WTC11 (cell line): ENCODE data around the gene SPC24. TPM values are rescaled to one million over a fixed set of nuclear protein-coding genes. Genes with fewer than 3 reads are reported as not detected.

Experiments
- ATAC-seq: fragments of 200-7000 bp; cut with Tn5 transposase; 2 replicates; pipeline ENCODE4 v1.10.0; 2021; ENCODE audit warnings: mild to moderate bottlenecking, moderate library complexity
- CTCF ChIA-PET: fragments of 300-600 bp; sonication (Branson Sonifier 250); formaldehyde crosslinking; loops from one replicate; lab custom pipeline; 2021; ENCODE audit warnings: antibody characterized with exemption; lab: Charles Lee
- POLR2A ChIA-PET: fragments of 350-600 bp; sonication (Branson Sonifier 250); formaldehyde crosslinking; loops from one replicate; lab custom pipeline; 2021; ENCODE audit warnings: antibody characterized with exemption; lab: Charles Lee
- DNase-seq: peaks from one replicate; pipeline ENCODE4 v3.0.0; 2021; ENCODE audit warnings: low spot score
- H3K27ac Mint-ChIP-seq: 2 replicates; pipeline ENCODE4 v1.8.0; 2021; ENCODE audit warnings: mixed read lengths
- H3K27me3 Mint-ChIP-seq: 2 replicates; pipeline ENCODE4 v1.8.0; 2021; ENCODE audit warnings: low read depth, mild to moderate bottlenecking, moderate library complexity, mixed read lengths
- H3K36me3 Mint-ChIP-seq: 2 replicates; pipeline ENCODE4 v1.8.0; 2021; ENCODE audit warnings: mixed read lengths
- H3K4me1 Mint-ChIP-seq: 2 replicates; pipeline ENCODE4 v1.8.0; 2022; ENCODE audit warnings: mixed read lengths
- H3K4me3 Mint-ChIP-seq: 2 replicates; pipeline ENCODE4 v1.8.0; 2021; ENCODE audit warnings: mild to moderate bottlenecking, moderate library complexity, mixed read lengths
- H3K9me3 Mint-ChIP-seq: 2 replicates; pipeline ENCODE4 v1.8.0; 2021; ENCODE audit warnings: mixed read lengths
- E2F1 ChIP-seq: sonication (generic); formaldehyde crosslinking; IDR thresholded peaks from 2 replicates; pipeline ENCODE4 v1.8.0; 2022; ENCODE audit warnings: mild to moderate bottlenecking, missing genetic modification reagents
- IRF2 ChIP-seq: sonication (generic); formaldehyde crosslinking; IDR thresholded peaks from 2 replicates; pipeline ENCODE4 v1.8.0; 2022; ENCODE audit warnings: low read depth, missing genetic modification reagents, borderline replicate concordance
- JAZF1 ChIP-seq: fragments of 250-450 bp; sonication (Bioruptor Pico); IDR thresholded peaks from 2 replicates; pipeline ENCODE4 v1.9.0; 2021; ENCODE audit warnings: moderate library complexity, mild to moderate bottlenecking, inconsistent platforms
- MXD4 ChIP-seq: fragments of 250-450 bp; sonication (Bioruptor Pico); IDR thresholded peaks from 2 replicates; pipeline ENCODE4 v1.8.0; 2021; ENCODE audit warnings: mild to moderate bottlenecking, moderate library complexity, borderline replicate concordance
- MYBL2 ChIP-seq: sonication (generic); formaldehyde crosslinking; IDR thresholded peaks from 2 replicates; pipeline ENCODE4 v1.8.1; 2023; ENCODE audit warnings: mild to moderate bottlenecking, moderate library complexity, missing genetic modification reagents
- OVOL2 ChIP-seq: fragments of 250-450 bp; sonication (Bioruptor Pico); IDR thresholded peaks from 2 replicates; pipeline ENCODE4 v1.9.0; 2021; ENCODE audit warnings: mild to moderate bottlenecking, borderline replicate concordance
- PRRX2 ChIP-seq: fragments of 250-450 bp; sonication (Bioruptor Pico); IDR thresholded peaks from 2 replicates; pipeline ENCODE4 v1.8.0; 2021; ENCODE audit warnings: mild to moderate bottlenecking
- RELA ChIP-seq: sonication (generic); formaldehyde crosslinking; IDR thresholded peaks from 2 replicates; pipeline ENCODE4 v1.8.1; 2022; ENCODE audit warnings: missing genetic modification reagents, mild to moderate bottlenecking, borderline replicate concordance
- RORB ChIP-seq: fragments of 250-450 bp; sonication (Bioruptor Pico); IDR thresholded peaks from 2 replicates; pipeline ENCODE4 v1.9.0; 2021; ENCODE audit warnings: mild to moderate bottlenecking
- SMAD3 ChIP-seq: sonication (generic); formaldehyde crosslinking; IDR thresholded peaks from 2 replicates; pipeline ENCODE4 v1.8.0; 2022; ENCODE audit warnings: missing genetic modification reagents, mild to moderate bottlenecking, borderline replicate concordance
- SP1 ChIP-seq: sonication (generic); formaldehyde crosslinking; conservative IDR thresholded peaks from 2 replicates; pipeline ENCODE4 v1.8.1; 2022; ENCODE audit warnings: missing genetic modification reagents
- STAT6 ChIP-seq: sonication (generic); formaldehyde crosslinking; conservative IDR thresholded peaks from 2 replicates; pipeline ENCODE4 v1.8.1; 2023; ENCODE audit warnings: mild to moderate bottlenecking, low read depth, missing genetic modification reagents, moderate library complexity
- TEAD1 ChIP-seq: sonication (generic); formaldehyde crosslinking; IDR thresholded peaks from 2 replicates; pipeline ENCODE4 v1.8.0; 2022; ENCODE audit warnings: mild to moderate bottlenecking, missing genetic modification reagents
- ZNF138 ChIP-seq: sonication (generic); formaldehyde crosslinking; conservative IDR thresholded peaks from 2 replicates; pipeline ENCODE4 v1.8.1; 2022; ENCODE audit warnings: mild to moderate bottlenecking, moderate library complexity, missing genetic modification reagents
- ZNF219 ChIP-seq: sonication (generic); formaldehyde crosslinking; IDR thresholded peaks from 2 replicates; pipeline ENCODE4 v1.8.0; 2023; ENCODE audit warnings: missing genetic modification reagents, mild to moderate bottlenecking, borderline replicate concordance
- ZNF423 ChIP-seq: fragments of 250-450 bp; sonication (Bioruptor Pico); IDR thresholded peaks from 2 replicates; pipeline ENCODE4 v2.1.2; 2022; ENCODE audit warnings: mild to moderate bottlenecking, moderate library complexity
- ZNF671 ChIP-seq: fragments of 250-450 bp; sonication (Bioruptor Pico); IDR thresholded peaks from 2 replicates; pipeline ENCODE4 v1.8.0; 2021; ENCODE audit warnings: mild to moderate bottlenecking
- ZSCAN18 ChIP-seq: fragments of 250-450 bp; sonication (Bioruptor Pico); IDR thresholded peaks from 2 replicates; pipeline ENCODE4 v2.1.2; 2022; ENCODE audit warnings: mild to moderate bottlenecking, moderate library complexity
- total RNA-seq: library from RNA; stranded (reverse); gene quantifications from 3 replicates; pipeline ENCODE4 v1.2.3, GENCODE V29; 2021
- TF ChIP-seq, protein P1 (sequence below): sonication (generic); formaldehyde crosslinking; IDR thresholded peaks from 2 replicates; pipeline ENCODE4 v1.8.1; 2022; ENCODE audit warnings: mild to moderate bottlenecking, moderate library complexity, missing genetic modification reagents
- TF ChIP-seq, protein P2 (sequence below): sonication (generic); formaldehyde crosslinking; IDR thresholded peaks from 2 replicates; pipeline ENCODE4 v1.8.0; 2023; ENCODE audit warnings: missing genetic modification reagents, mild to moderate bottlenecking, borderline replicate concordance

The SPC24 gene
- total RNA-seq, 1 experiment from 2014 or later = 62.2 TPM

GRCh38 chr19:11173516-11174155 lies 18.1 kb upstream of the SPC24 start (continued):
- TF ChIP-seq PRRX2 (CRISPR knock-in tag) = no peak

- ATAC-seq (no peak), DNase-seq (no peak)
- Mint-ChIP-seq H3K27me3 (no peaks in the 10 kb centered on the region; the same call in 1 of the 2 replicates), H3K27ac (no peak overlapping the region), H3K4me1 (no peaks in the 10 kb centered on the region), H3K36me3 (peaks cover 24% of the 10 kb centered on the region), H3K9me3 (no peaks in the 10 kb centered on the region), H3K4me3 (no peak overlapping the region)
- POLR2A ChIA-PET = no interaction called here
- CTCF ChIA-PET = no interaction called here
- TF ChIP-seq MXD4 (CRISPR knock-in tag) (no peak), SP1 (CRISPR knock-in tag) (no peak), SMAD3 (CRISPR knock-in tag) (no peak), OVOL2 (no peak)
Measured at GRCh38 chr19:11172576-11172975, 17.0 kb upstream of the SPC24 start.

GRCh38 chr19:11171144-11171543 lies 15.6 kb upstream of the SPC24 start:
- POLR2A ChIA-PET = no interaction called here
- peaks cover 20% of the 10 kb centered on the region for H3K36me3 Mint-ChIP-seq
- no peak overlapping the region for H3K4me3 Mint-ChIP-seq
- H3K9me3 Mint-ChIP-seq = no peaks in the 10 kb centered on the region
- no peak for TF ChIP-seq RORB (CRISPR knock-in tag)
- no peak for TF ChIP-seq ZNF423 (CRISPR knock-in tag)
- TF ChIP-seq, protein P1, sequence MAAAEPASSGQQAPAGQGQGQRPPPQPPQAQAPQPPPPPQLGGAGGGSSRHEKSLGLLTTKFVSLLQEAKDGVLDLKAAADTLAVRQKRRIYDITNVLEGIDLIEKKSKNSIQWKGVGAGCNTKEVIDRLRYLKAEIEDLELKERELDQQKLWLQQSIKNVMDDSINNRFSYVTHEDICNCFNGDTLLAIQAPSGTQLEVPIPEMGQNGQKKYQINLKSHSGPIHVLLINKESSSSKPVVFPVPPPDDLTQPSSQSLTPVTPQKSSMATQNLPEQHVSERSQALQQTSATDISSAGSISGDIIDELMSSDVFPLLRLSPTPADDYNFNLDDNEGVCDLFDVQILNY (CRISPR knock-in tag) = no peak
- no peak for TF ChIP-seq RELA
- TF ChIP-seq STAT6 = no peak
- TF ChIP-seq TEAD1 (CRISPR knock-in tag) = no peak
- no peak for TF ChIP-seq IRF2 (CRISPR knock-in tag)
- no peak for TF ChIP-seq E2F1 (CRISPR knock-in tag)
- no peak for TF ChIP-seq ZNF219 (CRISPR knock-in tag)
- no peak for TF ChIP-seq JAZF1
- TF ChIP-seq, protein P2, sequence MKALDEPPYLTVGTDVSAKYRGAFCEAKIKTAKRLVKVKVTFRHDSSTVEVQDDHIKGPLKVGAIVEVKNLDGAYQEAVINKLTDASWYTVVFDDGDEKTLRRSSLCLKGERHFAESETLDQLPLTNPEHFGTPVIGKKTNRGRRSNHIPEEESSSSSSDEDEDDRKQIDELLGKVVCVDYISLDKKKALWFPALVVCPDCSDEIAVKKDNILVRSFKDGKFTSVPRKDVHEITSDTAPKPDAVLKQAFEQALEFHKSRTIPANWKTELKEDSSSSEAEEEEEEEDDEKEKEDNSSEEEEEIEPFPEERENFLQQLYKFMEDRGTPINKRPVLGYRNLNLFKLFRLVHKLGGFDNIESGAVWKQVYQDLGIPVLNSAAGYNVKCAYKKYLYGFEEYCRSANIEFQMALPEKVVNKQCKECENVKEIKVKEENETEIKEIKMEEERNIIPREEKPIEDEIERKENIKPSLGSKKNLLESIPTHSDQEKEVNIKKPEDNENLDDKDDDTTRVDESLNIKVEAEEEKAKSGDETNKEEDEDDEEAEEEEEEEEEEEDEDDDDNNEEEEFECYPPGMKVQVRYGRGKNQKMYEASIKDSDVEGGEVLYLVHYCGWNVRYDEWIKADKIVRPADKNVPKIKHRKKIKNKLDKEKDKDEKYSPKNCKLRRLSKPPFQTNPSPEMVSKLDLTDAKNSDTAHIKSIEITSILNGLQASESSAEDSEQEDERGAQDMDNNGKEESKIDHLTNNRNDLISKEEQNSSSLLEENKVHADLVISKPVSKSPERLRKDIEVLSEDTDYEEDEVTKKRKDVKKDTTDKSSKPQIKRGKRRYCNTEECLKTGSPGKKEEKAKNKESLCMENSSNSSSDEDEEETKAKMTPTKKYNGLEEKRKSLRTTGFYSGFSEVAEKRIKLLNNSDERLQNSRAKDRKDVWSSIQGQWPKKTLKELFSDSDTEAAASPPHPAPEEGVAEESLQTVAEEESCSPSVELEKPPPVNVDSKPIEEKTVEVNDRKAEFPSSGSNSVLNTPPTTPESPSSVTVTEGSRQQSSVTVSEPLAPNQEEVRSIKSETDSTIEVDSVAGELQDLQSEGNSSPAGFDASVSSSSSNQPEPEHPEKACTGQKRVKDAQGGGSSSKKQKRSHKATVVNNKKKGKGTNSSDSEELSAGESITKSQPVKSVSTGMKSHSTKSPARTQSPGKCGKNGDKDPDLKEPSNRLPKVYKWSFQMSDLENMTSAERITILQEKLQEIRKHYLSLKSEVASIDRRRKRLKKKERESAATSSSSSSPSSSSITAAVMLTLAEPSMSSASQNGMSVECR (CRISPR knock-in tag) = no peak
- TF ChIP-seq ZNF671 (CRISPR knock-in tag) = no peak
- TF ChIP-seq ZNF138 = no peak
- TF ChIP-seq MYBL2 (CRISPR knock-in tag) = no peak
- TF ChIP-seq ZSCAN18 (CRISPR knock-in tag) = no peak
- H3K27ac Mint-ChIP-seq = no peak overlapping the region
- ATAC-seq = no peak
- CTCF ChIA-PET = interaction anchor here (0.6 kb wide), 1 partner anchor 32 kb away, joined by 3 read pairs; no protein-coding TSS in a partner anchor
- H3K4me1 Mint-ChIP-seq = no peaks in the 10 kb centered on the region
- no peaks in the 10 kb centered on the region; the same call in 1 of the 2 replicates for H3K27me3 Mint-ChIP-seq
- no peak for DNase-seq
